ENCODE data around the gene LARGE1.

The LARGE1 gene

GRCh38 chr22:33299245-33299956 is 620.9 kb downstream of the LARGE1 start:
- Histone ChIP-seq H3K27me3 (no peaks in the 10 kb centered on the region), H3K4me3 (peak overlapping the region; percentile 51), H3K4me1 (peaks cover 74% of the 10 kb centered on the region), H4K20me1 (no peaks in the 10 kb centered on the region), H3K4me2 (peak overlapping the region; percentile 84), H3K36me3 (peaks cover 25% of the 10 kb centered on the region), H3K27ac (peak overlapping the region; percentile 88), H3K9me3 (no peaks in the 10 kb centered on the region), H3K9ac (peak overlapping the region; percentile 59)
- peak; percentile 99 for TF ChIP-seq Cebpa-rat (IDR thresholded peaks at IDR 0.05)

GRCh38 chr22:33296941-33297340 is 623.3 kb downstream of the LARGE1 start:
- peaks cover 49% of the 10 kb centered on the region for H3K4me1 ChIP-seq

GRCh38 chr22:33288078-33288477 is 632.2 kb downstream of the LARGE1 start:
- Histone ChIP-seq H3K27me3 (no peaks in the 10 kb centered on the region), H3K27ac (no peak overlapping the region), H3K36me3 (peaks cover 6% of the 10 kb centered on the region; the same call in 1 of the 2 replicates), H3K4me2 (no peak overlapping the region), H3K9me3 (no peaks in the 10 kb centered on the region), H3K9ac (no peak overlapping the region), H4K20me1 (no peaks in the 10 kb centered on the region), H3K4me3 (no peak overlapping the region), H3K4me1 (peaks cover 9% of the 10 kb centered on the region)
- no peak for TF ChIP-seq Cebpa-rat (IDR thresholded peaks at IDR 0.05)

More at GRCh38 chr22:33296941-33297340, 623.3 kb downstream of the LARGE1 start:
- peak overlapping the region; percentile 29 for H3K27ac ChIP-seq
- H3K4me3 ChIP-seq: no peak overlapping the region
- H3K9me3 ChIP-seq: no peaks in the 10 kb centered on the region
- H3K27me3 ChIP-seq: no peaks in the 10 kb centered on the region
- H3K4me2 ChIP-seq: peak overlapping the region; percentile 5; the same call in 1 of the 2 replicates
- TF ChIP-seq Cebpa-rat (IDR thresholded peaks at IDR 0.05): no peak
- peaks cover 26% of the 10 kb centered on the region for H3K36me3 ChIP-seq
- no peak overlapping the region for H3K9ac ChIP-seq
- H4K20me1 ChIP-seq: no peaks in the 10 kb centered on the region

GRCh38 chr22:33275073-33275443 is 645.2 kb downstream of the LARGE1 start:
- Histone ChIP-seq H3K36me3 (peaks cover 44% of the 10 kb centered on the region), H4K20me1 (no peaks in the 10 kb centered on the region), H3K27ac (no peak overlapping the region), H3K9ac (no peak overlapping the region), H3K4me2 (no peak overlapping the region), H3K9me3 (peaks cover 29% of the 10 kb centered on the region), H3K4me3 (no peak overlapping the region), H3K4me1 (peaks cover 70% of the 10 kb centered on the region), H3K27me3 (no peaks in the 10 kb centered on the region)
- TF ChIP-seq Cebpa-rat (IDR thresholded peaks at IDR 0.05): no peak

GRCh38 chr22:33274214-33275072 is 645.8 kb downstream of the LARGE1 start:
- H3K9me3 ChIP-seq: peaks cover 29% of the 10 kb centered on the region
- H3K4me2 ChIP-seq: 0 out of 2 replicates have a peak overlapping the region, but pooled peaks have one; percentile 83
- H3K27me3 ChIP-seq: no peaks in the 10 kb centered on the region
- TF ChIP-seq Cebpa-rat (IDR thresholded peaks at IDR 0.05): no peak
- H3K4me3 ChIP-seq: no peak overlapping the region
- H3K27ac ChIP-seq: peak overlapping the region; percentile 84
- no peaks in the 10 kb centered on the region for H4K20me1 ChIP-seq
- no peak overlapping the region for H3K9ac ChIP-seq
- peaks cover 76% of the 10 kb centered on the region for H3K4me1 ChIP-seq
- H3K36me3 ChIP-seq: peaks cover 41% of the 10 kb centered on the region

GRCh38 chr22:33272871-33273270 is 647.4 kb downstream of the LARGE1 start:
- Histone ChIP-seq H3K4me2 (peak overlapping the region; percentile 83), H3K36me3 (peaks cover 37% of the 10 kb centered on the region), H3K9ac (no peak overlapping the region), H3K4me1 (peaks cover 71% of the 10 kb centered on the region), H3K4me3 (no peak overlapping the region), H4K20me1 (no peaks in the 10 kb centered on the region), H3K9me3 (peaks cover 31% of the 10 kb centered on the region), H3K27ac (peak overlapping the region; percentile 84), H3K27me3 (no peaks in the 10 kb centered on the region)
- TF ChIP-seq Cebpa-rat (IDR thresholded peaks at IDR 0.05): no peak

GRCh38 chr22:33272180-33272579 is 648.1 kb downstream of the LARGE1 start:
- H3K4me1 ChIP-seq: peaks cover 70% of the 10 kb centered on the region
- H3K4me2 ChIP-seq: peak overlapping the region; percentile 83
- H3K4me3 ChIP-seq: peak overlapping the region; percentile 5; the same call in 1 of the 2 replicates
- H3K27me3 ChIP-seq: no peaks in the 10 kb centered on the region
- no peaks in the 10 kb centered on the region for H4K20me1 ChIP-seq
- peaks cover 34% of the 10 kb centered on the region for H3K9me3 ChIP-seq
- peak overlapping the region; percentile 84 for H3K27ac ChIP-seq
- H3K36me3 ChIP-seq: peaks cover 31% of the 10 kb centered on the region
- peak overlapping the region; percentile 38; the same call in 1 of the 2 replicates for H3K9ac ChIP-seq
- TF ChIP-seq Cebpa-rat (IDR thresholded peaks at IDR 0.05): no peak

GRCh38 chr22:33271390-33272161 is 648.7 kb downstream of the LARGE1 start:
- Histone ChIP-seq H3K4me2 (peak overlapping the region; percentile 83), H3K4me3 (peak overlapping the region; percentile 5; the same call in 1 of the 2 replicates), H3K27ac (peak overlapping the region; percentile 84), H3K9ac (peak overlapping the region; percentile 38; the same call in 1 of the 2 replicates), H3K9me3 (peaks cover 34% of the 10 kb centered on the region), H3K36me3 (peaks cover 28% of the 10 kb centered on the region), H3K27me3 (no peaks in the 10 kb centered on the region), H4K20me1 (no peaks in the 10 kb centered on the region), H3K4me1 (peaks cover 70% of the 10 kb centered on the region)
- TF ChIP-seq Cebpa-rat (IDR thresholded peaks at IDR 0.05): peak; percentile 48; the same call in 1 of the 2 replicates

GRCh38 chr22:33270596-33270995 is 649.7 kb downstream of the LARGE1 start:
- Histone ChIP-seq H3K4me2 (peak overlapping the region; percentile 83), H3K36me3 (peaks cover 26% of the 10 kb centered on the region), H3K27ac (peak overlapping the region; percentile 84), H3K9me3 (peaks cover 41% of the 10 kb centered on the region), H3K4me1 (peaks cover 70% of the 10 kb centered on the region), H3K4me3 (no peak overlapping the region), H3K9ac (peak overlapping the region; percentile 38), H3K27me3 (no peaks in the 10 kb centered on the region), H4K20me1 (no peaks in the 10 kb centered on the region)
- no peak for TF ChIP-seq Cebpa-rat (IDR thresholded peaks at IDR 0.05)
